OCI-LY3 (cell line): Measurements from ENCODE around the gene WDR27.

Experiments
- CTCF ChIP-seq: fragments of 200-600, 300-600 bp; sonication (generic); IDR thresholded peaks from 2 replicates; pipeline ENCODE4 v1.5.1; 2014; ENCODE audit warnings: antibody characterized with exemption, low read length, low read depth
- EZH2phosphoT487 ChIP-seq: fragments of 200-600 bp; shearing (Covaris generic); IDR thresholded peaks from 2 replicates; pipeline ENCODE4 v1.6.1; 2018; ENCODE audit warnings: antibody characterized with exemption, mixed run types, low read depth

GRCh38 chr6:169510871-169511270 lies 191.0 kb downstream of the WDR27 start:
- TF ChIP-seq CTCF (no peak), EZH2phosphoT487 (no peak)
